ENCODE measurements around the gene IGHMBP2. TPM values are rescaled to one million over a fixed set of nuclear protein-coding genes. Genes with fewer than 3 reads are reported as not detected.

Gene IGHMBP2
- total RNA-seq, 1 experiment from 2014 or later = 27.8 TPM

DNA sequence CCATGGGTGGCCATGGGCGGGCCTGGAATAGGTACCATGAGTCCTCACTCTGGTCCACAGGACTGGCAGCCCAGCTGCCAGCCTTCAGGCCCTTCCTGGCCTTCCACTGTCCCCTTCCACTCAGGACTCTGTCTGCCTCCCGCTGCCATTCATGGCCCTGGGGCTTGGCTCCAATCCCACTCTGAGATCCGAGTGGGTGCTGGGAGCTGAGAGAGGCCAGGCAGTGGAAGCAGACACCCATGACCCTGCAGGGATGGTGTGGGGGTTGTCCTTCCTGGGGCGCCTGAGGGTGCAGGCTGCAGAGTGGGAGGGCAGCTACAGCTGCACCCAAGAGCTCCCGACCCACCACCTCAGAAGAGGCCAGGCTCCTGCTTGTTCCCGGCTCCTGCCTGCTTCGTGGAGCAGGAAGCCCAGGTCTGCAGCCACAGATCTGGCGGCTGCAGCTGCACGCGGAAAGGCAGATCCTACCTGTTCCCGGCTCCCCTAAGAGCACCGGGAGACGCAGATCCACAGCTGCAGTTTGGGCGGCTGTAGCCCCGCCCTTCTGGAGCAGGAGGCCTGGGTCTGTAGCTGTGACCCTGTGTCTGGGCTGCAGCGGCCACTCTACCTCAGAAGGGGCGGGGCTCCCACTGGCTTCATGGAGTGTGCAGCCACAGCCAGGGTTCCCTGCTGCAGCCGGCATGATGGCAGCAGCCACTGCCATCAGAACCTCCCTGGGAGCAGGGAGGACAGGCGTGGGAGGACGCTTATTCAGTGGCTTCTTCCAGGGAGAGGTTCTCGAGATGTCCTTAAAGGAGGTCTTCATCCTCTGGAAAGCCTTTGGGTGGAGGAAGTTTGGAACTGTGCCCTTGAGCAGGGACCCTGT, 27.5 kb downstream of the IGHMBP2 start:
- no peak overlapping the region for H3K27ac ChIP-seq (ENCODE audit: low read length)
- no TSS peak for BruUV-seq (replicated peaks)
- no peaks in the 10 kb centered on the region for H3K9me3 ChIP-seq (ENCODE audit: control insufficient read depth, insufficient read depth, low read depth, low read length)
- ChIA-PET CTCF (no interaction called here), POLR2A (no interaction called here)
- intact Hi-C loops (cut with micrococcal nuclease; ENCODE audit: unreplicated experiment) = no loop called here
- TF ChIP-seq TCF7L2 (IDR thresholded peaks at IDR 0.05; ENCODE audit: low read depth, low read length) = no peak
- TF ChIP-seq SIN3A (IDR thresholded peaks at IDR 0.05; ENCODE audit: borderline replicate concordance, insufficient read depth, low read depth, low read length) = no peak
- TF ChIP-seq, protein P1, sequence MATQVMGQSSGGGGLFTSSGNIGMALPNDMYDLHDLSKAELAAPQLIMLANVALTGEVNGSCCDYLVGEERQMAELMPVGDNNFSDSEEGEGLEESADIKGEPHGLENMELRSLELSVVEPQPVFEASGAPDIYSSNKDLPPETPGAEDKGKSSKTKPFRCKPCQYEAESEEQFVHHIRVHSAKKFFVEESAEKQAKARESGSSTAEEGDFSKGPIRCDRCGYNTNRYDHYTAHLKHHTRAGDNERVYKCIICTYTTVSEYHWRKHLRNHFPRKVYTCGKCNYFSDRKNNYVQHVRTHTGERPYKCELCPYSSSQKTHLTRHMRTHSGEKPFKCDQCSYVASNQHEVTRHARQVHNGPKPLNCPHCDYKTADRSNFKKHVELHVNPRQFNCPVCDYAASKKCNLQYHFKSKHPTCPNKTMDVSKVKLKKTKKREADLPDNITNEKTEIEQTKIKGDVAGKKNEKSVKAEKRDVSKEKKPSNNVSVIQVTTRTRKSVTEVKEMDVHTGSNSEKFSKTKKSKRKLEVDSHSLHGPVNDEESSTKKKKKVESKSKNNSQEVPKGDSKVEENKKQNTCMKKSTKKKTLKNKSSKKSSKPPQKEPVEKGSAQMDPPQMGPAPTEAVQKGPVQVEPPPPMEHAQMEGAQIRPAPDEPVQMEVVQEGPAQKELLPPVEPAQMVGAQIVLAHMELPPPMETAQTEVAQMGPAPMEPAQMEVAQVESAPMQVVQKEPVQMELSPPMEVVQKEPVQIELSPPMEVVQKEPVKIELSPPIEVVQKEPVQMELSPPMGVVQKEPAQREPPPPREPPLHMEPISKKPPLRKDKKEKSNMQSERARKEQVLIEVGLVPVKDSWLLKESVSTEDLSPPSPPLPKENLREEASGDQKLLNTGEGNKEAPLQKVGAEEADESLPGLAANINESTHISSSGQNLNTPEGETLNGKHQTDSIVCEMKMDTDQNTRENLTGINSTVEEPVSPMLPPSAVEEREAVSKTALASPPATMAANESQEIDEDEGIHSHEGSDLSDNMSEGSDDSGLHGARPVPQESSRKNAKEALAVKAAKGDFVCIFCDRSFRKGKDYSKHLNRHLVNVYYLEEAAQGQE (IDR thresholded peaks at IDR 0.05; ENCODE audit: insufficient read depth in 1 of 2, low read depth in 2 of 2, low read length in 1 of 2) = no peak
- TF ChIP-seq, protein P2, sequence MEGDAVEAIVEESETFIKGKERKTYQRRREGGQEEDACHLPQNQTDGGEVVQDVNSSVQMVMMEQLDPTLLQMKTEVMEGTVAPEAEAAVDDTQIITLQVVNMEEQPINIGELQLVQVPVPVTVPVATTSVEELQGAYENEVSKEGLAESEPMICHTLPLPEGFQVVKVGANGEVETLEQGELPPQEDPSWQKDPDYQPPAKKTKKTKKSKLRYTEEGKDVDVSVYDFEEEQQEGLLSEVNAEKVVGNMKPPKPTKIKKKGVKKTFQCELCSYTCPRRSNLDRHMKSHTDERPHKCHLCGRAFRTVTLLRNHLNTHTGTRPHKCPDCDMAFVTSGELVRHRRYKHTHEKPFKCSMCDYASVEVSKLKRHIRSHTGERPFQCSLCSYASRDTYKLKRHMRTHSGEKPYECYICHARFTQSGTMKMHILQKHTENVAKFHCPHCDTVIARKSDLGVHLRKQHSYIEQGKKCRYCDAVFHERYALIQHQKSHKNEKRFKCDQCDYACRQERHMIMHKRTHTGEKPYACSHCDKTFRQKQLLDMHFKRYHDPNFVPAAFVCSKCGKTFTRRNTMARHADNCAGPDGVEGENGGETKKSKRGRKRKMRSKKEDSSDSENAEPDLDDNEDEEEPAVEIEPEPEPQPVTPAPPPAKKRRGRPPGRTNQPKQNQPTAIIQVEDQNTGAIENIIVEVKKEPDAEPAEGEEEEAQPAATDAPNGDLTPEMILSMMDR (IDR thresholded peaks at IDR 0.05) = no peak
- no peak overlapping the region for H3K4me3 ChIP-seq (ENCODE audit: low read depth in 2 of 2, low read length in 2 of 2)
- ATAC-seq (no peak), DNase-seq (ENCODE audit: low read depth, low spot score) (no peak)
- H3K4me1 ChIP-seq (ENCODE audit: control insufficient read depth, insufficient read depth, low read length) = no peaks in the 10 kb centered on the region
- in situ Hi-C loops (cut with HindIII; ENCODE audit: low pct_unique_long_range_greater_than_20kb, low sequenced_read_pairs) = no loop called here
- H3K27me3 ChIP-seq (ENCODE audit: control insufficient read depth, insufficient read depth, low read length) = no peaks in the 10 kb centered on the region
- H3K36me3 ChIP-seq (ENCODE audit: control insufficient read depth, insufficient read depth, low read length) = peaks cover 3% of the 10 kb centered on the region; the same call in 1 of the 2 replicates

GRCh38 chr11:68931911-68932310, 28.2 kb downstream of the IGHMBP2 start:
- ChIA-PET POLR2A (no interaction called here), CTCF (no interaction called here)
- H3K9me3 ChIP-seq (ENCODE audit: control insufficient read depth, insufficient read depth, low read depth, low read length) = no peaks in the 10 kb centered on the region
- no peak for DNase-seq (ENCODE audit: low read depth, low spot score)
- intact Hi-C loops (cut with micrococcal nuclease; ENCODE audit: unreplicated experiment) (no loop called here), in situ Hi-C loops (cut with HindIII; ENCODE audit: low pct_unique_long_range_greater_than_20kb, low sequenced_read_pairs) (no loop called here)
- H3K4me3 ChIP-seq (ENCODE audit: low read depth in 2 of 2, low read length in 2 of 2) = no peak overlapping the region
- no peaks in the 10 kb centered on the region for H3K27me3 ChIP-seq (ENCODE audit: control insufficient read depth, insufficient read depth, low read length)
- ATAC-seq = no peak
- H3K36me3 ChIP-seq (ENCODE audit: control insufficient read depth, insufficient read depth, low read length) = peaks cover 3% of the 10 kb centered on the region; the same call in 1 of the 2 replicates
- H3K27ac ChIP-seq (ENCODE audit: low read length) = no peak overlapping the region
- BruUV-seq (replicated peaks) = no TSS peak
- TF ChIP-seq SIN3A (IDR thresholded peaks at IDR 0.05; ENCODE audit: borderline replicate concordance, insufficient read depth, low read depth, low read length) (no peak), POLR2AphosphoS5 (IDR thresholded peaks at IDR 0.05; ENCODE audit: low read depth, low read length) (no peak), TCF7L2 (IDR thresholded peaks at IDR 0.05; ENCODE audit: low read depth, low read length) (no peak)
- TF ChIP-seq, protein P2 (IDR thresholded peaks at IDR 0.05) = no peak
- TF ChIP-seq, protein P1 (IDR thresholded peaks at IDR 0.05; ENCODE audit: insufficient read depth in 1 of 2, low read depth in 2 of 2, low read length in 1 of 2) = no peak
- no peaks in the 10 kb centered on the region for H3K4me1 ChIP-seq (ENCODE audit: control insufficient read depth, insufficient read depth, low read length)

Data from Panc1 (cell line).